ENCODE measurements around the gene LCE3A. TPM values are rescaled to one million over a fixed set of nuclear protein-coding genes. Genes with fewer than 3 reads are reported as not detected.

The LCE3A gene
- total RNA-seq, 4 donors from 2014 or later = not detected

DNA sequence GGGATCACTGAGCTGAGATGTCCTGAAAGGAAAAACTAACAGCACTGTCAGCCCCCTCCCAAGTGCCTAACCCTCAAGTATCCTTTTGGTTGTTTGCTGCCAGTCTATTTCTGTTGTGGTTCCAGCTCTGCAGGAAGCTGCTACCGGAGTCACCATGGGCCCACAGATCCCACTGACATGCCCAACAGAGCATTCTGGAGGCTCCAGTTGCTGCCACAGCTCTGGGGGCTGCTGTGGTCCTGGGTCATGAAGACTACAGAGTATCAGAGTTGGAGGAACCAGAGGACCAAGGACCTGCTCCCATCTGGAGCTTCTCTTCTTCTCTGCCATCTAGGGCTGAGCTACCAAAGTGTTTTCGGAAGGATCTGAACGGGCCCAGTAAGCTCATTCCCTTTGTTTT is 910 bp downstream of the LCE3A start:
- Histone ChIP-seq H3K27ac (no peak overlapping the region), H3K4me1 (no peaks in the 10 kb centered on the region), H3K4me3 (no peak overlapping the region), H3K9me3 (peaks cover 0 to 29% (median 0%) of the 10 kb centered on the region in 3 donors), H3K36me3 (no peaks in the 10 kb centered on the region), H3K27me3 (peaks cover 19% of the 10 kb centered on the region)
- TF ChIP-seq POLR2A (IDR thresholded peaks at IDR 0.05) = no peak
- TF ChIP-seq EP300 (IDR thresholded peaks at IDR 0.05) = no peak
- TF ChIP-seq POLR2AphosphoS5 (IDR thresholded peaks at IDR 0.05) = no peak
- no peak for TF ChIP-seq CTCF (IDR thresholded peaks at IDR 0.05)
- no peak for ATAC-seq
- 84% methylated on average over 3 of the region's 3 CpGs; no CpG with 5 or more reads in 1 of the 2 donors for WGBS, 2 donors (ENCODE audit: low coverage in 1 of 2)

DNA sequence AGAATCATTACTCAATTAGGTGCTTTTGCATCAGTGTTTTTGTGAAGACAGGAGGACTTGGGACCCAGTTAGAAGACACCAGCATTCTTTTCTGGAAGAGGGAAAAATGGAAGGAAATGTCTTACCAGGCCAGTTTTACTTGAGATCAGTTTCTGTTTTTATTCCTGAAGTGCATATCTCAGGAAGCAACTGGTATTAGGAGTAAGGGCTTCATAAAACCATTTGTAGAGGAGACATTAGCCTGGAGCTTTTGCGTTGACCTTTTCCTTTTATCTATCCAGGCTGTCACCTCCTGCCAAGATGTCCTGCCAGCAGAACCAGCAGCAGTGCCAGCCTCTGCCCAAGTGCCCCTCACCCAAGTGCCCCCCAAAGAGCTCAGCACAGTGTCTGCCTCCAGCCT is 9.4 kb downstream of the LCE3A start, which contains the start of gene LCE3B:
Gene LCE3B, plus strand, starts transcription at position 301 of the 400 bp plus-strand sequence. Its CDS starts 0 bp downstream, at position 301.
- no peaks in the 10 kb centered on the region for H3K4me1 ChIP-seq
- TF ChIP-seq CTCF (IDR thresholded peaks at IDR 0.05) = no peak
- TF ChIP-seq POLR2AphosphoS5 (IDR thresholded peaks at IDR 0.05) = no peak
- TF ChIP-seq EP300 (IDR thresholded peaks at IDR 0.05) = no peak
- no peak for TF ChIP-seq POLR2A (IDR thresholded peaks at IDR 0.05)
- H3K4me3 ChIP-seq = no peak within 1 kb of the TSS
- no peak within 1 kb of the TSS for H3K27ac ChIP-seq
- H3K9me3 ChIP-seq = peaks cover 0 to 14% (median 0%) of the 10 kb centered on the region in 3 donors
- H3K36me3 ChIP-seq = no peaks in the 10 kb centered on the region
- no CpG with 5 or more reads among the region's 1 CpG for WGBS, 2 donors (ENCODE audit: low coverage in 1 of 2)
- H3K27me3 ChIP-seq = no peaks in the 10 kb centered on the region
- ATAC-seq = no peak

DNA sequence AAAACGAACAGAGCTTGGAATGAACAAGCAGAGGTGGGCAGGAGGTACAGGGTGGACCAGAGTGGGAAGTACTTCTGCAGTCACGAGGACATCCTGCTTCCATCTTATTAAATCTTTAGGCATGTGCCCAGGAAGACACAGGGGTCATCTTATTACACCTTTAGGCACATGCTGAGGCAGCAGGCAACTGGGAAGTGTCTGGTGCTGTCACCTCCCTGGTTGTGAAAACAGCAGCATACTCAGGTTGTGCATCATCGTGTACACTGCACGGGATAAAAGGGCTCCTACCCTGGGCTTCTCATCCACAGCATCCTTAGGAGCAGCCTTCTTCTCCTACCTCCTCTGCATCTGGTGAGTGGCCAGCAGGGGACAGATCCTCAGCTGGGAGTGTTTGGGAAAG is 23.0 kb downstream of the LCE3A start, which contains the start of gene LCE3C:
Gene LCE3C, plus strand, starts transcription at position 301 of the 400 bp plus-strand sequence. CDS start 498 bp downstream, outside the sequence.
- no peak for ATAC-seq
- Histone ChIP-seq H3K4me1 (no peaks in the 10 kb centered on the region), H3K27me3 (no peaks in the 10 kb centered on the region), H3K27ac (no peak within 1 kb of the TSS), H3K4me3 (no peak within 1 kb of the TSS), H3K9me3 (no peaks in the 10 kb centered on the region), H3K36me3 (no peaks in the 10 kb centered on the region)
- no peak for TF ChIP-seq EP300 (IDR thresholded peaks at IDR 0.05)
- no peak for TF ChIP-seq POLR2A (IDR thresholded peaks at IDR 0.05)
- TF ChIP-seq CTCF (IDR thresholded peaks at IDR 0.05) = no peak
- no peak for TF ChIP-seq POLR2AphosphoS5 (IDR thresholded peaks at IDR 0.05)
- WGBS, 2 donors (ENCODE audit: low coverage in 1 of 2) = 65% methylated on average over 2 of the region's 4 CpGs; no CpG with 5 or more reads in 1 of the 2 donors

DNA sequence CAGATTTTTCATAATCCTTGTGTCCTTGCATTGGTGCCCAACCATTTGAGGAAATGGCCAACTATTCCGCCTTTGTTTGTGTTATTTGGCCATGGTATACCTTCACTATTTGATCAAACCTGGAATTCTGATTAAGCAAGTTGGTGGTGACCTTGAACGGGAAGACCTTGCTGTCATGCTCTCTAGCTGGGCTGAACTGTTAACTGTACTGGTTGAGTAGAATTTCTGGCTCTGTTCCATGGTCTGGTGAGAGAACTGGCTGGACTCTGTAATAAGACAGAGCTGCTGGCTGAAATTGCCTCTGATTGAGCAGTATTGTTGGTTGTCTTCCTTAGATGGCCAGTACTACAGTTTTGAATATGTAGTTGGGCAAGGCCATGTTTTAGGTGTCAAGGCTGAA is 25.9 kb downstream of the LCE3A start:
- Histone ChIP-seq H3K36me3 (no peaks in the 10 kb centered on the region), H3K4me3 (no peak overlapping the region), H3K27ac (no peak overlapping the region), H3K9me3 (no peaks in the 10 kb centered on the region), H3K27me3 (no peaks in the 10 kb centered on the region), H3K4me1 (no peaks in the 10 kb centered on the region)
- ATAC-seq = no peak
- WGBS, 2 donors (ENCODE audit: low coverage in 1 of 2) = 50% methylated on average over 1 of the region's 2 CpGs; no CpG with 5 or more reads in 1 of the 2 donors
- no peak for TF ChIP-seq CTCF (IDR thresholded peaks at IDR 0.05)
- TF ChIP-seq EP300 (IDR thresholded peaks at IDR 0.05) = no peak
- no peak for TF ChIP-seq POLR2A (IDR thresholded peaks at IDR 0.05)
- TF ChIP-seq POLR2AphosphoS5 (IDR thresholded peaks at IDR 0.05) = no peak

DNA sequence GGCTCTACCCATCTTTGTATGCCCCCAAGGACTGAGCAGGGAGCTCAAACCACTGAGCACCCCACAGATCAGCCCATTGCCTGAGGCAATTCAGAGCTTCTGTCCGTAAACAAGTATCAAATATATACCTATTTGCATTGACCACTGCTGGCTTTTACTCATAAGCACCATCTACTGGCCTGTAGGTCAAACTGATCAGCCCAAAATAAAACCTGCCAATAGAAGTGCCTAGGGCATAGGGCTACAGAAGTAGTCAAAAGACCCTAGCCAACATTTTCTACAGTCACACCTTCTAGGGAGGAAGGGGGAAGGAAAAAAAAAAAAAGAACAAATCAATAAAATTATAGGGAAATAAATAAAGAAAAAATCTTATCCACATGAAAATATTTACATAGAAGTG is 37.3 kb downstream of the LCE3A start:
- Histone ChIP-seq H3K4me3 (no peak overlapping the region), H3K9me3 (no peaks in the 10 kb centered on the region), H3K27me3 (no peaks in the 10 kb centered on the region), H3K27ac (no peak overlapping the region), H3K4me1 (no peaks in the 10 kb centered on the region), H3K36me3 (no peaks in the 10 kb centered on the region)
- no peak for ATAC-seq
- no peak for TF ChIP-seq POLR2AphosphoS5 (IDR thresholded peaks at IDR 0.05)
- TF ChIP-seq CTCF (IDR thresholded peaks at IDR 0.05) = no peak
- TF ChIP-seq EP300 (IDR thresholded peaks at IDR 0.05) = no peak
- TF ChIP-seq POLR2A (IDR thresholded peaks at IDR 0.05) = no peak
- WGBS, 2 donors (ENCODE audit: low coverage in 1 of 2) = no CpG with 5 or more reads among the region's 1 CpG
